Colonic mucosa (tissue), 4 donors: Measurements from ENCODE around the gene C8A. TPM values are rescaled to one million over a fixed set of nuclear protein-coding genes. Genes with fewer than 3 reads are reported as not detected.

Experiments
- DNase-seq: peaks from one replicate; pipeline ENCODE4 v3.0.0-alpha.2; 2020
- H3K27ac ChIP-seq: fragments of 200-600 bp; one replicate; pipeline ENCODE4 v1.8.0; 2021
- H3K27me3 ChIP-seq: fragments of 200-600 bp; one replicate; pipeline ENCODE4 v1.8.0; 2021
- H3K36me3 ChIP-seq: fragments of 200-600 bp; one replicate; pipeline ENCODE4 v1.8.0; 2021
- H3K4me1 ChIP-seq: fragments of 200-600 bp; one replicate; pipeline ENCODE4 v1.8.0; 2021; ENCODE audit warnings: mild to moderate bottlenecking
- H3K4me3 ChIP-seq: fragments of 200-600 bp; one replicate; pipeline ENCODE4 v1.8.0; 2021
- H3K9ac ChIP-seq, 2 donors: one replicate each; pipeline ENCODE4 v1.7.0; 2013; ENCODE audit warnings: control low read depth in 2 of 2, low read depth in 2 of 2, low read length in 2 of 2
- H3K9me3 ChIP-seq: fragments of 200-600 bp; one replicate; pipeline ENCODE4 v1.8.0; 2021
- intact Hi-C: fragments of 100-400 bp; cut with DNase I; formaldehyde crosslinking; loops from one replicate; pipeline ENCODE4 v1.14.1; 2022
- total RNA-seq, 2 donors: library from RNA; stranded (reverse); fragmentation: NEBNext Ultra II Directional in 1 of 2; extraction: Animal tissue kit (Norgen Biotek cat#: 25700) in 1 of 2; gene quantifications; one replicate each; pipeline ENCODE4 v1.2.1, GENCODE V29; 2021
- TF ChIP-seq, protein P1 (sequence below): fragments of 200-600 bp; IDR thresholded peaks from one replicate; pipeline ENCODE4 v1.8.0; 2022; ENCODE audit warnings: antibody characterized with exemption, mild to moderate bottlenecking
- donor health status: healthy.
- donor health status: DM: no; HTN: no; CAD: no.
- donor health status: DM: no; HTN: no; CAD: no.

The C8A gene
- total RNA-seq, 2 donors from 2014 or later = not detected

DNA sequence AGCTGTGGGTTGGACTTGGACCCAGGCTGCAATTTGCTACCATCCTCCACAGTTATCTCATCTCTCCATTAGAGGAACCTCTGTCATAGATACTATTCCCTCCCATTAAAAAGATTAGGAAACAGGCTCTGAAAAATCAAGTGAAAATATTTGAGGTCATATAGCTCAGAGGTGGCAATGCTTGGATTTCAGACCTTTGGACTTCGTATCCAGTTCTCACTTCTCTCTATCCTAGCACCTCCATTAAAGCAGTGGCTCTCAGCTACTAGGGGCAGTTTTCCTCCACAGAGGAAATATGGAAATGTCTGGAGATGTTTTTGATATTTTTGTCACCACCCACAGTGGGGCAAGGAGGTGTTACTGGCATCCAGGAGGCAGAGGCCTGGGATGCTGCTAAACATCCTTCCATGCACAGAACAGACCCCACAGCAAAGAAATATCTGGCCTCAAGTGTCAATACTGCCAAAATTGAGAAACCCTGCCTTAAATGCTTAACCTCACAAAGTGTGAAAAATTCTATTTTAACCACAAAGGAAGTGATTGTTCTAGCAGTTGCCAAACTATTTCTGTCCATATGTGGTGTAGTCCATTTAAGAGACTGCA, 54.1 kb downstream of the C8A start:
- intact Hi-C loops = no loop called here
- TF ChIP-seq, protein P1, sequence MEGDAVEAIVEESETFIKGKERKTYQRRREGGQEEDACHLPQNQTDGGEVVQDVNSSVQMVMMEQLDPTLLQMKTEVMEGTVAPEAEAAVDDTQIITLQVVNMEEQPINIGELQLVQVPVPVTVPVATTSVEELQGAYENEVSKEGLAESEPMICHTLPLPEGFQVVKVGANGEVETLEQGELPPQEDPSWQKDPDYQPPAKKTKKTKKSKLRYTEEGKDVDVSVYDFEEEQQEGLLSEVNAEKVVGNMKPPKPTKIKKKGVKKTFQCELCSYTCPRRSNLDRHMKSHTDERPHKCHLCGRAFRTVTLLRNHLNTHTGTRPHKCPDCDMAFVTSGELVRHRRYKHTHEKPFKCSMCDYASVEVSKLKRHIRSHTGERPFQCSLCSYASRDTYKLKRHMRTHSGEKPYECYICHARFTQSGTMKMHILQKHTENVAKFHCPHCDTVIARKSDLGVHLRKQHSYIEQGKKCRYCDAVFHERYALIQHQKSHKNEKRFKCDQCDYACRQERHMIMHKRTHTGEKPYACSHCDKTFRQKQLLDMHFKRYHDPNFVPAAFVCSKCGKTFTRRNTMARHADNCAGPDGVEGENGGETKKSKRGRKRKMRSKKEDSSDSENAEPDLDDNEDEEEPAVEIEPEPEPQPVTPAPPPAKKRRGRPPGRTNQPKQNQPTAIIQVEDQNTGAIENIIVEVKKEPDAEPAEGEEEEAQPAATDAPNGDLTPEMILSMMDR = no peak
- Histone ChIP-seq H3K4me1 (no peaks in the 10 kb centered on the region), H3K4me3 (no peak overlapping the region), H3K27me3 (no peaks in the 10 kb centered on the region), H3K27ac (no peak overlapping the region), H3K9me3 (no peaks in the 10 kb centered on the region), H3K9ac (no peak overlapping the region), H3K36me3 (no peaks in the 10 kb centered on the region)
- DNase-seq = no peak

DNA sequence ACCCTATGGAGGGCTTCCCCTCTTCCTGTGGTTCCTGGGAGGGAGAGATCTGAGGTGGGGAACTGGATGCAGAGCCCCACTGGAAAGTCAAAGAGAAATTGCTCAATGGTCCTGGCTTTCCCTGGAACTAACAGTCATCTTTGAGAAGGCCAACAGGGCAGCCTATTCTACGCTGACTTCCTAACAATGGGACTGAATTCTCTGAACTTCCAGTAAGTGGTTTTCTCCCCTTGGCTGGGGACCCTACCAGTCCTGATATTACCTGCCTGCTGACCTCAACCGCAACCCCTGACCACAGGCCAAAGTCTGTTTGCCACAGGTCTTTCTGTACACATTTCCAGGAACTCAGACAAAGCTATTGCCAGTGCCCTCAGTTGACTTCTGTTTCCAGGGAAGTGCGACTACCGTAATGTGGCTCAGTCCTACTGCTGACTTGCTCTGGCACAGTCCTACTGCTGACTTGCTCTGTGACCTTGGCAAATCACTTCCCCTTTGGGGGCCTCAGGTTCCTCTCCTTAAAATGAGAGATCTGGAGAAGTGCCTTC, 55.9 kb downstream of the C8A start:
- intact Hi-C loops = no loop called here
- H3K27me3 ChIP-seq = no peaks in the 10 kb centered on the region
- H3K9me3 ChIP-seq = no peaks in the 10 kb centered on the region
- no peak overlapping the region for H3K27ac ChIP-seq
- no peak overlapping the region for H3K9ac ChIP-seq
- no peak overlapping the region for H3K4me3 ChIP-seq
- TF ChIP-seq, protein P1 = no peak
- H3K36me3 ChIP-seq = no peaks in the 10 kb centered on the region
- no peak for DNase-seq
- no peaks in the 10 kb centered on the region for H3K4me1 ChIP-seq

DNA sequence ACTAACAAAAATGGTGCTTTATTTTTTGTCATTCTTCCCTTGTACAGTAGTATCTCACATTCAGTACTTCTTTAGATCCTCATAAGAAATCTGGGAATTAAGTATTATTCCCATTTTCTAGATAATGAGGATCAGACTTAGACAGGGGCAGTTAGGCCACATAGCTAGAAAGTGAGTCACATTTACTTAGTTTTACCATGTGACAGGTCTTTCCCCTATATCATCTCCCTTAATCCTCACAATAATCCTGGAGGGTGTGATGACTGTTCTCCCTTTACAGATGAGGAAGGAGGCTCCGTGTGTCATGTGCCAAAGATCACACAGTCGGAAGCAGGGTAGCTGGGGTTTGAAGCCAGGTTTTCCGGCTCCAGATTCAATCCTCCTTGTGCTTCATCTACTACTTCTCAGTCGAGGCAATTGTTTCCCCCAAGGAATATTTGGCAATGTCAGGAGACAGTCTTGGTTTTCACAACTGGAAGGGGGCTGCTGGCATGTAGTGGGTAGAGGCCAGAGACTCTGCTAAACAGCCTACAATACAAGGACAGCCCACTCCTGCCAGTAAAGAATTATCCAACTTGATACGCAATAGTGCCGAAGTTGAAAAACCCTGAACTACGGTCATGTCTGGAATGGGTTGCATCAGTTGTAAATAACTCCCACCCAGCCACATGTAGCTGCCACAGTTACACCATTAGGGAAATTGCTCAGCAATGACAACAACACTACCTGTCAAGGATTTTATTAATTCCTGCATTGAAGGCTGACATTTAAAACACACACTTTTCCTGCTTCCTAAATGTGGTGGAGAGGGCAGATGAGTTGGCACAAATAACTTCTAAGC, 56.7 kb downstream of the C8A start:
- no peak overlapping the region for H3K27ac ChIP-seq
- intact Hi-C loops = no loop called here
- DNase-seq = no peak

DNA sequence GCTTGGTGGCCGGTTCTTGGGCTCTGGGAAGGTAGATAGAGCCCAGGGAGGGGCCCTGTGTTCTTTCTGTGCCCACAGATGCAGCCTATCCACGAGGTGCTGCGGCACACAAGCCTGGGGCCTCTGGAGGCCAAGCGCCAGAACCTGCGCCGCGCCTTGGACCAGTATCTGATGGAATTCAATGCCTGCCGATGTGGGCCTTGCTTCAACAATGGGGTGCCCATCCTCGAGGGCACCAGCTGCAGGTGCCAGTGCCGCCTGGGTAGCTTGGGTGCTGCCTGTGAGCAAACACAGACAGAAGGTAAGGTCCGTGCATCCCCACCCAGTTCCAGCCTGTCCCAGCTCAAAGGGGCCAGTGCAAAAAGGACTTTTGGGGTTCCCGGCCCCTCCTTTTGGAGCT, 57.7 kb downstream of the C8A start:
- no peak overlapping the region for H3K27ac ChIP-seq
- no peaks in the 10 kb centered on the region for H3K9me3 ChIP-seq
- no peaks in the 10 kb centered on the region for H3K4me1 ChIP-seq
- H3K4me3 ChIP-seq = no peak overlapping the region
- H3K9ac ChIP-seq = no peak overlapping the region
- intact Hi-C loops = no loop called here
- no peaks in the 10 kb centered on the region for H3K27me3 ChIP-seq
- DNase-seq = no peak
- no peaks in the 10 kb centered on the region for H3K36me3 ChIP-seq
- TF ChIP-seq, protein P1 = no peak

More for the DNA sequence above, 56.7 kb downstream of the C8A start:
- H3K9ac ChIP-seq = no peak overlapping the region
- H3K4me3 ChIP-seq = no peak overlapping the region
- no peaks in the 10 kb centered on the region for H3K4me1 ChIP-seq
- TF ChIP-seq, protein P1 = no peak
- H3K27me3 ChIP-seq = no peaks in the 10 kb centered on the region
- H3K9me3 ChIP-seq = no peaks in the 10 kb centered on the region
- H3K36me3 ChIP-seq = no peaks in the 10 kb centered on the region

DNA sequence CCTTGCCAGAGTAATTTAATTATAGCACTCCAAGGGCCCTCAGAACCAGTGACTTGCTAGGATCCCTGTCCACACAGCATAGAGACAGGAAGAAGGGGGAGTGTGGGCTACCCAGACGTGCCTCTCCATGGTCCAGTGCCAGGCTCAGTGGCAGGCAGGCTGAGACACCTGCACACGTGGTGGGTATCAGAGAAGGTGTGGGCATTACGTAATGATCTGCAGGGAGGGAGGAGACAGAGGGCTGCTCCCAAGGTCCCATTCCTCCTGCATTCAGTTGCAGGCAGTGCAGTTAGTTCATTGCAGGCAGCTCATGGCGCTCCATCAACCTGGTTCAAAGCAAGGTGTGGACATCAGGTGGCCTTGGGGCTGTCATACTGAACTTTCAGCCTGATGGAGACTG, 61.4 kb downstream of the C8A start:
- Histone ChIP-seq H3K4me3 (no peak overlapping the region), H3K27ac (no peak overlapping the region), H3K36me3 (no peaks in the 10 kb centered on the region), H3K9ac (no peak overlapping the region), H3K4me1 (no peaks in the 10 kb centered on the region), H3K27me3 (no peaks in the 10 kb centered on the region), H3K9me3 (no peaks in the 10 kb centered on the region)
- intact Hi-C loops = no loop called here
- no peak for DNase-seq
- TF ChIP-seq, protein P1 = no peak
